DMS 273 treated with DMSO at 0.1 percent for 48 hours (cell line): ENCODE results near the gene RNF123.

Experiments used
- DNase-seq: peaks from one replicate; lab custom pipeline; 2025; lab: John Stamatoyannopoulos, UW

RNF123 gene

DNA sequence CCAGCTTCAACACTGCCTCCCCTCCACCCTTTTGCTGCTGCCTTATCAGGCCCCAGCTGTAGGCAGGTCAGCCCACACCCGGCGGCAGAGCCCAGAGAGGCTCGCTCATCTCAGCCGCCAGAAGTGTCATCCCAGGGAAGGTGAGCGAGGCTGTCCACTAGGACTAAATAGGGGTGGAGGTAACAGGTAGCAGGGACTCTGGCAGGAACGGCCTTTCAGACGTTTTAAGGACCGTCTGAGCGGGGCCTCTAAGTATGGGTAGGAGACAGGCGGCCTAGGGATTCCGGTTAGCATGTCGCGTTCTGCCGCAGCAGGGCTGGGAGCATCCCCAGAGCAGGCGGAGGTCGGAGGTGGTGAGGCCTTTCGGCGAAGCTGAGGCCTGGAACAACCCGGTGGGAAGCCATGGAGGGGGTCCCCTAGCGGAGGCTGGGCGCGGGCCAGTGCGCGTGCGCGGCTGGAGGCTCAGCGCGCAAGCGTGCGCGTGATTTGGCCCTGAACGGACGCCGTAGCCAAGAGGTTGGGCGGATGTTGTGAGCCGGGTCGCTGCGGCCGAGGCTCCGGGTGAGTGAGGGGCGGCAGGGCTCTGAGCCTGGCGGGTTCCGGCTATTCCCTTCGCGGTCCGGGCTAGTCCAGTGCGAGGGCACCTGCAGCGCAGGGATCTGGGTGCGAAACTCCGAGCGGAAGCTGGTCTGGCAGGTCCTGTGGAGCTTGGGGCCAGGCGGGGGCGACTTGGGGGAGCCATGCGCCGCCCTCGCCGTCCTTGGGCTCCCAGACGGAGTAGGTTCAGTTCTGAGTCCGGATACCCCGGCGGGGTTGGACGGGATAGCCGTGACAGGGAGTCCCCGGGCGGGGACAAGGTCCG, at the start of gene RNF123, which contains the start of gene MST1:
Gene RNF123, plus strand, starts transcription at position 512 of the 862 bp plus-strand sequence. CDS start 1,609 bp downstream, outside the sequence.
Gene MST1, minus strand, starts transcription at position 429 of the 862 bp plus-strand sequence. CDS start 783 bp downstream, outside the sequence.
- DNase-seq, result no peak

DNA sequence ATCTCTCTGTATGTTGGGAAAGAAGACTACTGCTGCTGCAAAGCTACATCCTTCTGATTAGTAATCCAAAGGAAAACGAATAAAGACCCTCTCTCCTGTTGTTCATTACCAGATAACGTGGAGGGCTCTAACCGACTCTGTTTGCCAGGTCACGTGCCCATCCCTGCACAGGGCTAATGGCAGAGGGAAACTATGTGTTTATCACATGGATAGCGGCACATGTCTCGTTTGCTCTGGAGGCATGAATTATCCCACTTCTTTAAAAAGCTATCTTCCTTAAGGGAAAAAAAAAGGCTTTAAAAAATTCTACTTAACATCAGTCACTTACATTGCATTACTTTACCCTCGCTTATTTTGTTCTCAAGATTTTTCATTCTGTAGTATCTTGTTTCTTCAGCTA, 48.1 kb upstream of the RNF123 start:
- DNase-seq, result no peak

DNA sequence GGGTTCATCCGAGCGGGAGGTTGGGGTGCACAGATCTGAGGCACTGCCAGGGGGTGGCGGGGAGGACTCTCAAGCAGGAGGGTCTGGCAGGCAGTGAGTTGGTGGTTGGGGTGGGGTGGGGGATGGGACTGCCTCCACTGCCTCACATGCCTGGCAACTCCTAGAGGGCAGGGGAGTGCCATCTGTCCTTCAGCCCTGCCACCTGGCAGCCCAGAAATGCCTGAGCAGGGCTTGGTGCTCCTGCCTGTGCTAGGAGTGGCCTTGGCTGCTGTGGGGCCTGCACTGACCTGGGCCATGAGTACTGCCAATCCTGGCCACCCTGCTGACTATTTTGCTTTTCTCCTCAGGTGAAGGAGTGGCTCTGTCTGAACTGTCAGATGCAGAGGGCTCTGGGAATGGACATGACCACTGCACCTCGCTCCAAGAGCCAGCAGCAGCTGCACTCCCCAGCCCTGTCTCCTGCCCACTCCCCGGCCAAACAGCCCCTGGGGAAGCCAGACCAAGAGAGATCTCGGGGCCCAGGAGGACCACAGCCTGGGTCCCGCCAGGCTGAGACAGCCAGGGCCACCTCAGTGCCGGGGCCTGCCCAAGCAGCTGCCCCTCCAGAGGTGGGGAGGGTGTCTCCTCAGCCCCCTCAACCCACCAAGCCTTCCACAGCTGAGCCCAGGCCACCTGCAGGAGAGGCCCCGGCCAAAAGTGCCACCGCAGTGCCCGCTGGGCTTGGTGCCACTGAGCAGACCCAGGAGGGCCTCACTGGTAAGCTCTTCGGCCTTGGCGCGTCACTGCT, 47.2 kb upstream of the RNF123 start:
- DNase-seq, result no peak

DNA sequence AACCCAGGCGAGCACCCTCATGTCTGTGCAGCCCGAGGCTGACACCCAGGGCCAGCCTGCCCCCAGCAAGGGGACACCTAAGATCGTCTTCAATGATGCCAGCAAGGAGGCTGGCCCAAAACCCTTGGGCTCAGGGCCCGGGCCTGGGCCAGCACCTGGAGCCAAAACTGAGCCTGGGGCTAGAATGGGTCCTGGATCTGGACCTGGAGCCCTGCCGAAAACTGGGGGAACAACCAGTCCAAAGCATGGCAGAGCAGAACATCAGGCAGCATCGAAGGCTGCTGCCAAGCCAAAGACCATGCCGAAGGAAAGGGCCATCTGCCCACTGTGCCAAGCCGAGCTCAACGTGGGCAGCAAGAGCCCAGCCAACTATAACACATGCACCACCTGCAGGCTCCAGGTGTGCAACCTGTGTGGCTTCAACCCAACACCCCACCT, 46.6 kb upstream of the RNF123 start:
- DNase-seq, result no peak

DNA sequence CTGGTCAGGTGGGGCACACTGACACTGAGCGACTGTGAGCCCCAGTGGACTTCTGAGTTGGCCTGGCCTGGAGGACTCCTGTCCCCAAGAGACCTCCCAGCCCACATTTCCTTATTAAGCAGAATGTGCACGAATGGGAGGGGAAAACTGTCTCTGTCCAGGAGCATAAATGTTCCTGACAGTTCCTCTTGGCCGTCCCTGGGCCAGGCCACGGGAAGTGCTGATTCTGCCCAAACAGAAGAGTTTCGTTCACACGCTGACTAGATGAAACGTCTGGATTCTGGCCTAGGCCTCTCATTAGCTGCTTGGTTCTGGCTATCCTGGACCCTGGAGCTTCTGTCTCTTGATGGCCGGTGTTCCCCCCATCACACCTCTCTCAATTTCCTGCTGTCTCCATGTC, 44.7 kb upstream of the RNF123 start:
- no peak for DNase-seq

DNA sequence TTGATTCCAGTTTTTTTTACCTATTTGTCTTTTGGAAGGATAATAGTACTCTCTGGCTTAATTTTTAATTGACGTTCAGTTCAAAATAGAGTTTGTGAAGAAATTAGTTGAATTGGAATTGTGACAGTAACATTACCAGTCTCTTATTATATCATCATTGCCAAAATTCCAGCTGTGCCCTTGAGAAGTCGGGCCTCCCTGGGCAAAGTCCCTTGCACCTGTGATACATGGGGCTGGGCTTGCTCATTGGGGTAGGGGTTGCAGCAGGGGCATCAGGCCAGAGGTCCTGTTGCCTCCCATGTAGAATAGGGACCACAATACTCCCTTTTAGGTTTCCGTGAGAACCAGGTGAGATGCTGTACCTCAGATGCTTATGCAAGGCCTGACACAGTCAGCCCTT, 43.1 kb upstream of the RNF123 start:
- no peak for DNase-seq

DNA sequence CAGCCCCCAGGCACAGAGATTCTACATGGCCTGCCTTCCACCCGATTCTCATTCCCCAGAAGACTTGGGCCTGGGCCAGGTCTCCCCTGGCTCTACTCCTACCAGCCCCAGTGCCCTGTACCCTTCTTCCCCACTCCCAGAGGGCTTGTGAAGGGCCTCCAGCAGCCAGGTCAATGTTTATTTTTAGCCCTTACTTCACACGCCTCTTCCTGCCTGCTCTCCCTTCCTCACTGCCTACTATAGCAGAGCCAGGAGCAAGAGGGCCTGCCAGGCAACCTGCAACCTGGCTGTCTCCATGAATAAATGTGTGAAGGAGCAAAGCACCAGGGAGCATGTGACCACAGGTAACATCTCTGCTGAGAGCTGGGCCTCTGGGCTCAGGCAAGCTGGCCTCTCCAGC, 41.6 kb upstream of the RNF123 start:
- DNase-seq, result no peak

DNA sequence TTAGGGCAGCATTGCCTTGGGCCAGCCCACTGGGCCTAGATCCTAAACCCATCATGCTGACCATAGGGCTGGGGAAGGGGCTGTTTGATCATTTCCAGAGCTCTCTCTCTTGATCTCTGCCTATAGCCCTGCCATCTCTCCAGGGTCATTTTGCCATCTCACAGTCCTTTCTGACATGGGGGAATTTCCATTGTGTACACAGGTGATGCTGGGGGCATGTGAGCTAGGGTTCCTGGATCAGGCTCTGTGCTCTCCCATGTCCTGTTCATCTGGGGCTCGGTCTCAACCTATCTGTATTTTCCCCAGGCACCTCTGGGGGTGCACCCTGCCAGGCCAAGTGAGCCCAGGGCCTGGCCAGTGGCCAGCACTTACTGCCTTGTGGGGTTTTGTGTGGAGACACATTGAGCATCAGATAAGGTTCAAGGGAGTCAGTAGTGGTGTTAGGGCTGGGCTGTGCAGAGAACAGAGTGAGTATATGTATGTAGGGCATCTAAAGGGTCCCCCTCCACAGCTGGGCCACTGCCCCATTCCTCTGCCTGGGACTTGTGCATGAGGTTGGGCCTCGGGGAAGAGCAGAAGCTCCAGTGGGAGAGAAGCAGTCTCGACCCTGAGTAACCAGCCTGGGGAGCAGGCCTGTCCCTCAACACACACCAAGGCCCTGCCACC, 40.9 kb upstream of the RNF123 start:
- DNase-seq, result no peak

DNA sequence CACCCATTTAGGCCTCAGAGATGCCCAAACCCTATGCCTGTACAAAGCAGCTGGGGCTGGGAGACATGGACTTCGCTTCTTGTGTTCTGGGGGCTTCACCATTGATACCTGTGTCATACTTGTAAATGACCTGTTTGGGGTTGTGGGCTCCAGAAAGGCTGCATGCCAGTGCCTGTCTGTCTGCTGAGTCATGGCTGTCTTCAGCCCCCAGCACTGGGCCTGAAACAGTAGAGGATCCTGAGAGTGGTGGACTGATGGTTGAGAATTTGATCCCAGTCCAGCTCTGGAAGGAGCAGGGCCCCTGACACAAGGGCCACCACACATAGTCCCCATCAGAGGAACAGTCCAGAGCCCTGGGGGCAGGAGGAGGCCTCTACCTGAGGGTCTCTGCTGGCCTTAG, 39.8 kb upstream of the RNF123 start:
- DNase-seq, result no peak

DNA sequence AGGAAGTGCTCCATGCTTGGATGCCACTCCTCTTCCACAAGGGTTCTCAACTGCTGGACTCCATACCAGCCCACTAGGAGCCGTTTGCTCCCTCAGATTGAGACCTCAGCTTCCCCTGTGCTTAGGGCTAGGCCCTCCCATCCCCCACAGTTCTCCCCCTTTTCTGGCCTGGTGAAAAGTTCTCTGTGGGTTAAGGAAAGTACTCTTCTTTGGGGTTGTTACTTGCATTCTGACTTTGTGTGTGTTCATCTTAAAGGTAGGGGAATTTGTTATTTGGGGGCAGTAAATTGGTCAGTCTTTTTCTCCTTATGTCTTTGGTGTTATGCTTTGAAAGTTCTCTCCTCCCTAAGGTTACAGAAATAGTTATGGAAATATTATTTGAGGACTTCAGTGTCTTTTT, 39.2 kb upstream of the RNF123 start:
- DNase-seq, result no peak

DNA sequence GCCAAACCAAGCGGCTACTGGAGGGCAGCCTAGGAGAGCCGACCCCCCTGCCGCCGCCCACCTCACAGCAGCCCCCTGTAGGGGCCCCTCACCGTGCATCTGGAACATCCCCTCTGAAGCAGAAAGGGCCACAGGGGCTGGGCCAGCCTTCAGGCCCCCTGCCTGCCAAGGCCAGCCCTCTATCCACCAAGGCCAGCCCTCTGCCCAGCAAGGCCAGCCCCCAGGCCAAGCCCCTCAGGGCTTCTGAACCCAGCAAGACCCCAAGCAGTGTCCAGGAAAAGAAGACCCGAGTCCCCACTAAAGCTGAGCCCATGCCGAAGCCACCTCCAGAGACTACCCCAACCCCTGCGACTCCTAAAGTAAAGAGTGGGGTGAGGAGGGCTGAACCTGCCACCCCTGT, 38.7 kb upstream of the RNF123 start:
- no peak for DNase-seq

DNA sequence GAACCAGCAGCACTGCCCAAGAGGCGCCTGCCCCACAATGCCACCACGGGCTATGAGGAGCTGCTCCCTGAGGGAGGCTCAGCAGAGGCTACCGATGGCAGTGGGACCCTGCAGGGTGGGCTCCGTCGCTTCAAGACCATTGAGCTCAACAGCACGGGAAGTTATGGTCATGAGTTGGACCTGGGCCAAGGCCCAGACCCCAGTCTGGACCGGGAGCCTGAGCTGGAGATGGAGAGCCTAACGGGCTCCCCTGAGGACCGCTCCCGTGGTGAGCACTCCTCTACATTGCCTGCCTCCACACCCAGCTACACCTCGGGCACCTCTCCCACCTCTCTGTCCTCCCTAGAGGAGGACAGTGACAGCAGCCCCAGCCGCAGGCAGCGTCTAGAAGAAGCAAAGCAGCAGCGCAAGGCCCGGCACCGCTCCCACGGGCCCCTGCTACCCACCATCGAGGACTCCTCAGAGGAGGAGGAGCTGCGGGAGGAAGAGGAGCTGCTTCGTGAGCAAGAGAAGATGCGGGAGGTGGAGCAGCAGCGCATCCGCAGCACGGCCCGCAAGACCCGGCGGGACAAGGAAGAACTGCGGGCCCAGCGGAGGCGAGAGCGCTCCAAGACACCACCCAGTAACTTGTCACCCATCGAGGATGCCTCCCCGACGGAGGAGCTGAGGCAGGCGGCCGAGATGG, 37.0 kb upstream of the RNF123 start:
- DNase-seq, result no peak

DNA sequence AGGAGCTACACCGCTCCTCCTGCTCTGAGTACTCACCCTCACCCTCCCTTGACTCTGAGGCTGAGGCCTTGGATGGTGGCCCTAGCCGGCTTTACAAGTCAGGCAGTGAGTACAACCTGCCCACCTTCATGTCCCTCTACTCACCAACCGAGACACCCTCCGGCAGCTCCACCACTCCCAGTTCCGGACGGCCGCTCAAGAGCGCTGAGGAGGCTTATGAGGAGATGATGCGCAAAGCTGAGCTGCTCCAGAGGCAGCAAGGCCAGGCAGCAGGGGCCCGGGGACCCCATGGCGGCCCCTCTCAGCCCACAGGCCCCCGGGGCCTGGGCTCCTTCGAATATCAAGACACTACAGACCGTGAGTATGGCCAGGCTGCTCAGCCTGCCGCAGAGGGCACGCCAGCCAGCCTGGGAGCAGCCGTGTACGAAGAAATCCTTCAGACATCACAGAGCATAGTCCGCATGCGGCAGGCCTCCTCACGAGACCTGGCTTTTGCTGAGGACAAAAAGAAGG, 36.4 kb upstream of the RNF123 start:
- DNase-seq, result no peak

DNA sequence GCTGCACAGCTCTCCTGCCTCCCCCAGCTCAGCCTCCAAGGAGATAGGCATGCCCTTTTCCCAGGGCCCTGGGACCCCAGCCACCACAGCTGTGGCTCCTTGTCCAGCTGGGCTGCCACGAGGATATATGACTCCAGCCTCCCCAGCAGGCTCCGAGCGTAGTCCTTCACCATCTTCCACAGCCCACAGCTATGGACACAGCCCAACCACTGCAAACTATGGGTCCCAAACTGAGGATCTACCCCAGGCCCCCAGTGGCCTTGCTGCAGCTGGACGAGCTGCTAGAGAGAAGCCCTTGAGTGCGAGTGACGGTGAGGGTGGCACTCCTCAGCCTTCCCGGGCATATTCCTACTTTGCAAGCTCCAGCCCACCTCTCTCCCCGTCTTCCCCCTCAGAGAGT, 35.7 kb upstream of the RNF123 start:
- no peak for DNase-seq

DNA sequence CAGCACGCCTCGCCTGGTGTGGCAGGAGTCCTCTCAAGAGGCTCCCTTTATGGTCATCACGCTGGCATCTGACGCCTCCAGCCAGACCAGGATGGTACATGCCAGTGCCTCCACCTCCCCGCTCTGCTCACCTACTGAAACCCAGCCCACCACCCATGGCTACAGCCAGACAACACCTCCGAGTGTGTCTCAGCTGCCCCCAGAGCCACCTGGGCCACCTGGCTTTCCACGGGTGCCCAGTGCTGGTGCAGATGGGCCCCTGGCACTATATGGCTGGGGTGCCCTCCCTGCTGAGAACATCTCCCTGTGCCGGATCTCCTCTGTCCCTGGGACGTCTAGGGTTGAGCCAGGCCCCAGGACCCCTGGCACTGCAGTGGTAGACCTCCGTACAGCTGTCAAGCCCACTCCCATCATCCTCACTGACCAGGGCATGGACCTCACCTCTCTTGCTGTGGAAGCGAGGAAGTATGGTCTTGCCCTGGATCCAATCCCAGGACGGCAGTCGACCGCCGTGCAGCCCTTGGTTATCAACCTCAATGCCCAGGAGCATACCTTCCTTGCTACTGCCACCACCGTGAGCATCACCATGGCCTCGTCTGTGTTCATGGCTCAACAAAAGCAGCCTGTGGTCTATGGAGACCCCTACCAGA, 35.1 kb upstream of the RNF123 start:
- DNase-seq, result no peak

DNA sequence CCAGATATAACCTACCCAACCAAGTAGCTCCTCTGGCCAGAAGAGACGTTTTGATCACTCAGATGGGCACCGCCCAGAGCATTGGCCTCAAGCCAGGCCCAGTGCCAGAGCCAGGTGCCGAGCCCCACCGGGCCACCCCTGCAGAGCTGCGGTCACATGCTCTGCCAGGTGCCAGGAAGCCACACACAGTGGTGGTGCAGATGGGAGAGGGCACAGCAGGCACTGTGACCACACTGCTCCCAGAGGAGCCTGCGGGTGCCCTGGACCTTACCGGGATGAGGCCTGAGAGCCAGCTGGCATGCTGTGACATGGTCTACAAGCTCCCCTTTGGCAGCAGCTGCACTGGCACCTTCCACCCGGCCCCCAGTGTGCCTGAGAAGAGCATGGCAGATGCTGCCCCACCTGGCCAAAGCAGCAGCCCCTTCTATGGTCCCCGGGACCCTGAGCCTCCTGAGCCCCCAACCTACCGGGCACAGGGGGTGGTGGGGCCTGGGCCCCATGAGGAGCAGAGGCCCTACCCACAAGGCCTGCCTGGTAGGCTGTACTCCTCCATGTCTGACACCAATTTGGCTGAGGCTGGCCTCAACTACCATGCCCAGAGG, 34.3 kb upstream of the RNF123 start:
- no peak for DNase-seq

DNA sequence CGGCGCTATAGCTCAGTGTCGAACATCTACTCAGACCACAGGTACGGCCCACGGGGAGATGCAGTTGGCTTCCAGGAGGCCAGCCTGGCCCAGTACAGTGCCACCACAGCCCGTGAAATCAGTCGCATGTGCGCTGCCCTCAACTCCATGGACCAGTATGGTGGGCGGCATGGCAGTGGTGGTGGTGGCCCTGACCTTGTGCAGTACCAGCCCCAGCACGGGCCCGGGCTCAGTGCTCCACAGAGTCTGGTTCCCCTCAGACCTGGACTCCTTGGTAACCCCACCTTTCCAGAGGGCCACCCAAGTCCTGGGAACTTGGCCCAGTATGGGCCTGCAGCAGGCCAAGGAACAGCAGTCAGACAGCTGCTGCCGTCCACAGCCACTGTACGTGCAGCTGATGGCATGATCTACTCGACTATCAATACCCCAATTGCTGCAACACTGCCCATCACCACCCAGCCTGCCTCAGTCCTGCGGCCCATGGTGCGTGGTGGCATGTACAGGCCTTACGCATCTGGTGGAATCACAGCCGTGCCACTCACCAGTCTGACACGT, 33.5 kb upstream of the RNF123 start:
- DNase-seq, result no peak

DNA sequence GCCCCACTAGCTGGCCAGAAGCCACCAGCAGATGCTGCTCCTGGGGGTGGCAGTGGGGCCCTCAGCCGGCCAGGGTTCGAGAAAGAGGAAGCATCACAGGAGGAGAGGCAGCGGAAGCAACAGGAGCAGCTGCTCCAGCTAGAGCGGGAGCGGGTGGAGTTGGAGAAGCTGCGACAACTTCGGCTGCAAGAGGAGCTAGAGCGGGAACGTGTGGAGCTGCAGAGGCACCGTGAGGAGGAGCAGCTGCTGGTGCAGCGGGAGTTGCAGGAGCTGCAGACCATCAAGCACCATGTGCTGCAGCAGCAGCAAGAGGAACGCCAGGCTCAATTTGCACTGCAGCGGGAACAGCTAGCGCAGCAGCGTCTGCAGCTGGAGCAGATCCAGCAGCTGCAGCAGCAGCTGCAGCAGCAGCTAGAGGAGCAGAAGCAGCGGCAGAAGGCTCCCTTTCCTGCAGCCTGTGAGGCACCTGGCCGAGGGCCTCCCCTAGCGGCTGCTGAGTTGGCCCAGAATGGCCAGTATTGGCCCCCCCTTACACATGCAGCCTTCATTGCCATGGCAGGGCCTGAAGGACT, 32.7 kb upstream of the RNF123 start:
- DNase-seq, result peak; percentile 5

DNA sequence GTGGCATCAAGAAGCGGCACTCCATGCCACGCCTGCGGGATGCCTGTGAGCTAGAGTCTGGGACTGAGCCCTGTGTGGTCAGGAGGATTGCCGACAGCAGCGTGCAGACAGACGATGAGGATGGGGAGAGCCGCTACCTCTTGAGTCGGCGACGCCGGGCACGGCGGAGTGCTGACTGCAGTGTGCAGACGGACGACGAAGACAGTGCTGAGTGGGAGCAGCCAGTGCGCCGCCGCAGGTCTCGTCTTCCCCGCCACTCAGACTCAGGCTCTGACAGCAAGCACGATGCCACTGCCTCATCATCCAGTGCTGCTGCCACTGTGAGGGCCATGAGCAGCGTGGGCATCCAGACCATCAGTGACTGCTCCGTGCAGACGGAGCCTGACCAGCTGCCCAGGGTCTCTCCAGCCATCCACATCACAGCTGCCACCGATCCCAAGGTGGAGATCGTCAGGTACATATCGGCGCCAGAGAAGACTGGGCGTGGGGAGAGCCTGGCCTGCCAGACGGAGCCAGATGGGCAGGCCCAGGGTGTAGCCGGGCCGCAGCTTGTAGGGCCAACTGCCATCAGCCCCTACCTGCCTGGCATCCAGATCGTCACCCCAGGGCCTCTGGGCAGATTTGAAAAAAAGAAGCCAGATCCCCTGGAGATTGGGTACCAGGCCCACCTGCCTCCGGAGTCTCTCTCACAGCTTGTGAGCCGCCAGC, 32.0 kb upstream of the RNF123 start:
- no peak for DNase-seq
